K562 (cell line): ENCODE results near the gene UNC5C. TPM values are rescaled to one million over a fixed set of nuclear protein-coding genes. Genes with fewer than 3 reads are reported as not detected.

Experiments
- ATAC-seq: fragments of 200-7000 bp; cut with Tn5 transposase; 3 replicates; pipeline ENCODE4 v1.9.1; 2020; ENCODE audit warnings: moderate library complexity
- BruUV-seq: library from RNA; stranded (reverse); fragments of 400-500 nt; replicated peaks from 2 replicates; lab custom pipeline; 2021; lab: Mats Ljungman, UMichigan
- CTCF ChIA-PET: fragments of 300-600 bp; formaldehyde crosslinking; extraction: SDS; loops from one replicate; lab custom pipeline; 2021; ENCODE audit warnings: low intra/inter-chr PET ratio; lab: Yijun Ruan, JAX
- POLR2A ChIA-PET: fragments of 300-600, 350-650 bp; sonication (Branson Sonifier 250); formaldehyde crosslinking; extraction: SDS; loops from one replicate; lab custom pipeline; 2021; ENCODE audit warnings: antibody characterized with exemption, inconsistent platforms; lab: Yijun Ruan, JAX
- DNase-seq, 4 experiments: peaks; one replicate each; pipeline versions ENCODE4 v3.0.0 to v3.0.0-alpha.2; 2011 to 2018; ENCODE audit warnings: low spot score in 3 of 4, mixed read lengths in 3 of 4; ENCODE audit errors: extremely low read depth in 1 of 4
- FAIRE-seq: peaks from 2 replicates; lab custom pipeline; 2011; peaks lifted over from hg19 to GRCh38; lab: Jason Lieb, UNC
- H2AFZ ChIP-seq: 2 replicates; pipeline ENCODE4 v1.6.0; 2011; ENCODE audit warnings: low read depth, low read length, control low read depth, inconsistent platforms
- H3K27ac ChIP-seq: fragments of 200-600 bp; 3 replicates; pipeline ENCODE4 v1.8.0; 2011; ENCODE audit warnings: low read depth, mild to moderate bottlenecking, control low read depth, inconsistent platforms, low read length, moderate library complexity, mixed read lengths; ENCODE audit errors: extremely low read depth
- H3K27me3 ChIP-seq, 2 experiments: fragments of 300-600 bp in 1 of 2; 2 replicates in 1 of 2; 3 replicates in 1 of 2; pipeline versions ENCODE4 v1.6.0 to v1.8.0; 2011; ENCODE audit warnings: inconsistent platforms in 2 of 2, low read length in 2 of 2, mild to moderate bottlenecking in 1 of 2, mixed read lengths in 1 of 2, moderate library complexity in 1 of 2; ENCODE audit not compliant: control insufficient read depth in 2 of 2, insufficient read depth in 2 of 2
- H3K36me3 ChIP-seq: fragments of 300-600 bp; 3 replicates; pipeline ENCODE4 v1.8.0; 2011; ENCODE audit warnings: mild to moderate bottlenecking, low read length, inconsistent platforms; ENCODE audit not compliant: control insufficient read depth, insufficient read depth
- H3K4me1 ChIP-seq, 2 experiments: fragments of 200-600 bp in 1 of 2; replicated peaks in 1 of 2; 2 replicates in 1 of 2; 3 replicates in 1 of 2; pipeline versions ENCODE4 v1.5.1 to v1.8.0; 2011; ENCODE audit warnings: inconsistent platforms in 2 of 2, low read length in 2 of 2, mild to moderate bottlenecking in 1 of 2, mixed read lengths in 1 of 2, moderate library complexity in 1 of 2; ENCODE audit not compliant: control insufficient read depth in 2 of 2, insufficient read depth in 2 of 2
- H3K4me2 ChIP-seq: 2 replicates; pipeline ENCODE4 v1.6.1; 2011; ENCODE audit warnings: low read length, control low read depth, inconsistent platforms, mixed read lengths; ENCODE audit not compliant: insufficient read depth
- H3K4me3 ChIP-seq: fragments of 200-600 bp; sonication (generic), shearing (Covaris generic); 2 replicates; pipeline ENCODE4 v1.5.1; 2016; ENCODE audit warnings: control low read depth, inconsistent platforms
- H3K79me2 ChIP-seq: fragments of 200-600 bp; 3 replicates; pipeline ENCODE4 v1.8.0; 2011; ENCODE audit warnings: low read length, inconsistent platforms; ENCODE audit not compliant: control insufficient read depth, insufficient read depth
- H3K9ac ChIP-seq, 2 experiments: 2 replicates each; pipeline versions ENCODE4 v1.6.0 to v1.6.1; 2011; ENCODE audit warnings: low read depth in 2 of 2, low read length in 2 of 2, control low read depth in 1 of 2, inconsistent platforms in 1 of 2, mild to moderate bottlenecking in 1 of 2, mixed read lengths in 1 of 2; ENCODE audit not compliant: insufficient read depth in 1 of 2
- H3K9me1 ChIP-seq: one replicate; pipeline ENCODE4 v1.6.0; 2011; ENCODE audit warnings: inconsistent platforms, mild to moderate bottlenecking, low read length, moderate library complexity; ENCODE audit not compliant: control insufficient read depth, insufficient read depth
- H3K9me3 ChIP-seq: replicated peaks from 2 replicates; pipeline ENCODE4 v1.5.1; 2011; ENCODE audit warnings: low read depth, low read length, inconsistent platforms; ENCODE audit not compliant: control insufficient read depth, insufficient read depth
- H4K20me1 ChIP-seq: replicated peaks from 2 replicates; pipeline ENCODE4 v1.6.1; 2011; ENCODE audit warnings: low read length, inconsistent platforms, mixed read lengths; ENCODE audit not compliant: control insufficient read depth, insufficient read depth
- DLX4 ChIP-seq: fragments of 250-450 bp; sonication (Bioruptor Pico); IDR thresholded peaks from 2 replicates; pipeline ENCODE4 v1.6.1; 2021; ENCODE audit warnings: mild to moderate bottlenecking
- ERF ChIP-seq: fragments of 450-650 bp; formaldehyde crosslinking; IDR thresholded peaks from 2 replicates; pipeline ENCODE4 v1.4.0; 2020; ENCODE audit warnings: mild to moderate bottlenecking, mixed read lengths
- GABPB1 ChIP-seq: sonication (generic); formaldehyde crosslinking; IDR thresholded peaks from 2 replicates; pipeline ENCODE4 v1.8.0; 2022; ENCODE audit warnings: mild to moderate bottlenecking, missing genetic modification reagents
- SRSF3 ChIP-seq: fragments of 200-400 bp; formaldehyde crosslinking; IDR thresholded peaks from 2 replicates; pipeline ENCODE4 v1.6.1; 2016; ENCODE audit warnings: mild to moderate bottlenecking, low read length, moderate library complexity; ENCODE audit not compliant: insufficient read depth
- STAT5A ChIP-seq: IDR thresholded peaks from 2 replicates; pipeline ENCODE4 v1.6.1; 2012; ENCODE audit warnings: low read length, inconsistent platforms, borderline replicate concordance
- ZNF253 ChIP-seq: fragments of 250-450 bp; sonication (Bioruptor Pico); conservative IDR thresholded peaks from 2 replicates; pipeline ENCODE4 v1.6.1; 2021; ENCODE audit warnings: mild to moderate bottlenecking
- ZNF41 ChIP-seq: fragments of 250-450 bp; sonication (Bioruptor Pico); conservative IDR thresholded peaks from 2 replicates; pipeline ENCODE4 v1.4.0; 2020; ENCODE audit warnings: mild to moderate bottlenecking
- WGBS: fragments of 100-300 bp; shearing (Covaris generic); methylation state at CpG from one replicate; pipeline ENCODE4 v1.1.6; 2016; ENCODE audit warnings: low coverage, mixed read lengths; ENCODE audit not compliant: insufficient coverage; ENCODE audit errors: missing lambda C conversion rate; 5-methylcytosine and 5-hydroxymethylcytosine counted together
- in situ Hi-C: fragments of 300-500 bp; cut with MboI; formaldehyde crosslinking; loops from 4 replicates; pipeline ENCODE4 v1.15.0; 2018; ENCODE audit warnings: inconsistent platforms, mixed read lengths
- intact Hi-C: fragments of 100-400 bp; cut with micrococcal nuclease; formaldehyde crosslinking; loops from 2 replicates; pipeline ENCODE4 v1.14.2; 2022
- polyA plus RNA-seq, 8 experiments: library from polyadenylated mRNA; depleted of rRNA in 4 of 8; stranded (reverse) in 5 of 8; unstranded in 3 of 8; fragments of >200 nt; fragmentation: Nextera tagmentation in 2 of 8; fragmentation: Illumina TruSeq in 1 of 8; extraction: Ambion mirVana in 2 of 8; extraction: Trizol in 1 of 8; gene quantifications; 2 replicates each; pipeline versions ENCODE4 v1.2.1 to v1.2.3, GENCODE V29; 2011 to 2014; ENCODE audit warnings: inconsistent platforms in 1 of 8, missing spikeins in 1 of 8
- total RNA-seq, 7 experiments: library from RNA; depleted of rRNA in 6 of 7; stranded (reverse); fragments of >200 nt in 6 of 7; fragmentation: Illumina TruSeq in 2 of 7; extraction: Trizol in 2 of 7; gene quantifications; 2 replicates each; pipeline versions ENCODE4 v1.2.1 to v1.2.3, GENCODE V29; 2011 to 2021; ENCODE audit warnings: low replicate concordance in 1 of 7

The UNC5C gene
- total and polyA plus RNA-seq, 9 of the 15 experiments (the other 6 are each of a cell fraction or from before 2014, with no cell fraction given) = under 0.01 to 0.10 (median 0.03) TPM; not detected in 1

- DNase-seq (no peak), ATAC-seq (no peak), FAIRE-seq (no peak)
- Histone ChIP-seq H4K20me1 (no peaks in the 10 kb centered on the region), H3K4me3 (no peak overlapping the region), H3K9ac (no peak overlapping the region), H3K27me3 (peaks cover 0 to 4% of the 10 kb centered on the region in 2 experiments; a peak in 2 of 5 replicates), H3K9me1 (no peaks in the 10 kb centered on the region), H3K4me2 (no peak overlapping the region), H3K36me3 (no peaks in the 10 kb centered on the region), H2AFZ (no peak overlapping the region), H3K27ac (no peak overlapping the region), H3K4me1 (no peaks in the 10 kb centered on the region), H3K79me2 (no peaks in the 10 kb centered on the region)
- BruUV-seq = no TSS peak
- ChIA-PET CTCF (no interaction called here), POLR2A (no interaction called here)
- in situ Hi-C loops = no loop called here
- 0% methylated on average over 3 of the region's 3 CpGs for WGBS
- intact Hi-C loops = no loop called here
- no peak for TF ChIP-seq GABPB1 (CRISPR knock-in tag)
- TF ChIP-seq SRSF3 = no peak
- TF ChIP-seq ERF (CRISPR knock-in tag) = no peak
- no peak for TF ChIP-seq DLX4 (CRISPR knock-in tag)
- no peak for TF ChIP-seq ZNF253 (CRISPR knock-in tag)
- TF ChIP-seq ZNF41 (CRISPR knock-in tag) = no peak
- TF ChIP-seq STAT5A = no peak
- TF ChIP-seq, all 486 proteins: peak for 0
- no peaks in the 10 kb centered on the region for H3K9me3 ChIP-seq
These were observed 133.4 kb downstream of the UNC5C start for GRCh38 chr4:95415346-95415771.
